Fibroblast of skin of scalp (primary cell): Measurements from ENCODE around the gene NR2F1-AS1.
"Not testable (repeated sequence)": the region's sequence is repeated elsewhere in the genome, so short reads cannot be mapped to it uniquely, and the experiment has no call there.

Experiments
- DNase-seq: peaks from one replicate; pipeline ENCODE4 v3.0.0-alpha.2; 2013

The NR2F1-AS1 gene

GRCh38 chr5:93517828-93518227 lies 63.2 kb downstream of the NR2F1-AS1 start:
- no peak for DNase-seq

- DNase-seq, result no peak
Measured at GRCh38 chr5:93513298-93513697, 67.7 kb downstream of the NR2F1-AS1 start.

GRCh38 chr5:93512799-93513198 lies 68.2 kb downstream of the NR2F1-AS1 start:
- peak; percentile 87 for DNase-seq

- no peak for DNase-seq
Measured at GRCh38 chr5:93511445-93511844, 69.6 kb downstream of the NR2F1-AS1 start.

GRCh38 chr5:93510626-93511380 lies 70.2 kb downstream of the NR2F1-AS1 start:
- DNase-seq, result no peak

- DNase-seq, result peak; percentile 54
Measured at GRCh38 chr5:93505553-93505952, 75.5 kb downstream of the NR2F1-AS1 start.

- DNase-seq, result peak; percentile 96
Measured at GRCh38 chr5:93503598-93504067, 77.4 kb downstream of the NR2F1-AS1 start.

- DNase-seq, result peak; percentile 40
Measured at GRCh38 chr5:93497096-93497495, 83.9 kb downstream of the NR2F1-AS1 start.

GRCh38 chr5:93479982-93480509 lies 101.0 kb downstream of the NR2F1-AS1 start:
- no peak for DNase-seq

- no peak for DNase-seq
Measured at GRCh38 chr5:93477816-93478215, 103.2 kb downstream of the NR2F1-AS1 start.

GRCh38 chr5:93476251-93476742 lies 104.7 kb downstream of the NR2F1-AS1 start:
- no peak for DNase-seq

GRCh38 chr5:93462916-93463315 lies 118.1 kb downstream of the NR2F1-AS1 start:
- no peak for DNase-seq

- DNase-seq, result peak; percentile 54
Measured at GRCh38 chr5:93461756-93462155, 119.3 kb downstream of the NR2F1-AS1 start.

GRCh38 chr5:93460286-93460685 lies 120.7 kb downstream of the NR2F1-AS1 start:
- no peak for DNase-seq

GRCh38 chr5:93456796-93457195 lies 124.2 kb downstream of the NR2F1-AS1 start:
- not testable (repeated sequence) for DNase-seq

GRCh38 chr5:93454896-93455295 lies 126.1 kb downstream of the NR2F1-AS1 start:
- no peak for DNase-seq

- no peak for DNase-seq
Measured at GRCh38 chr5:93452255-93452654, 128.8 kb downstream of the NR2F1-AS1 start.

GRCh38 chr5:93438124-93438523 lies 142.9 kb downstream of the NR2F1-AS1 start:
- DNase-seq, result no peak

GRCh38 chr5:93436083-93436482 lies 144.9 kb downstream of the NR2F1-AS1 start:
- DNase-seq, result no peak

- peak; percentile 47 for DNase-seq
Measured at GRCh38 chr5:93433422-93433821, 147.6 kb downstream of the NR2F1-AS1 start.

- no peak for DNase-seq
Measured at GRCh38 chr5:93431250-93431649, 149.8 kb downstream of the NR2F1-AS1 start.

GRCh38 chr5:93430673-93431199 lies 150.3 kb downstream of the NR2F1-AS1 start:
- no peak for DNase-seq

GRCh38 chr5:93430118-93430517 lies 150.9 kb downstream of the NR2F1-AS1 start:
- no peak for DNase-seq

- DNase-seq, result no peak
Measured at GRCh38 chr5:93428868-93429267, 152.2 kb downstream of the NR2F1-AS1 start.
